ENCODE data around the gene COL6A5. TPM values are rescaled to one million over a fixed set of nuclear protein-coding genes. Genes with fewer than 3 reads are reported as not detected.
"Not testable (repeated sequence)": the region's sequence is repeated elsewhere in the genome, so short reads cannot be mapped to it uniquely, and the experiment has no call there.

COL6A5 gene
- total and polyA plus RNA-seq, 10 of the 15 experiments (the other 5 are each of a cell fraction or from before 2014, with no cell fraction given), result 0.04 to 0.11 TPM; not detected in 8

- Histone ChIP-seq H4K20me1 (ENCODE audit: control insufficient read depth, insufficient read depth) (no peaks in the 10 kb centered on the region), H3K4me2 (ENCODE audit: control insufficient read depth, insufficient read depth) (no peak overlapping the region), H3K9ac (ENCODE audit: control insufficient read depth, insufficient read depth, low read length) (no peak overlapping the region), H3K27me3 (replicated peaks in 1 of 2; ENCODE audit: control insufficient read depth in 2 of 2, insufficient read depth in 2 of 2, low read length in 1 of 2) (peaks cover 0 to 5% of the 10 kb centered on the region in 2 experiments; a peak in 2 of 4 replicates), H3K9me3 (replicated peaks; ENCODE audit: control insufficient read depth, insufficient read depth, low read length) (no peaks in the 10 kb centered on the region), H3K4me3 (no peak overlapping the region), H2AFZ (ENCODE audit: control insufficient read depth, low read depth, low read length) (no peak overlapping the region), H3K79me2 (ENCODE audit: control insufficient read depth, insufficient read depth, low read length) (no peaks in the 10 kb centered on the region), H3K27ac (ENCODE audit: control insufficient read depth, insufficient read depth) (no peak overlapping the region), H3K4me1 (ENCODE audit: control insufficient read depth, insufficient read depth, low read length) (no peaks in the 10 kb centered on the region), H3K36me3 (ENCODE audit: control insufficient read depth in 2 of 2, insufficient read depth in 2 of 2, low read length in 1 of 2) (no peaks in the 10 kb centered on the region)
- intact Hi-C loops (cut with micrococcal nuclease; ENCODE audit: unreplicated experiment) (no loop called here), in situ Hi-C loops (cut with MboI) (no loop called here)
- DNase-seq (ENCODE audit: low read depth, low spot score) (no peak), FAIRE-seq (no peak), ATAC-seq (no peak)
- BruUV-seq (replicated peaks), result no TSS peak
- TF ChIP-seq ZNF384 (IDR thresholded peaks at IDR 0.05; ENCODE audit: borderline replicate concordance, low read depth, low read length) (no peak), NFYA (IDR thresholded peaks at IDR 0.05; ENCODE audit: borderline replicate concordance, low read depth, low read length) (no peak)
- ChIA-PET CTCF (no interaction called here), RAD21 (ENCODE audit: unreplicated experiment) (no interaction called here), SMC1A (ENCODE audit: uncharacterized antibody, unreplicated experiment) (no interaction called here), POLR2A (no interaction called here)
- WGBS (ENCODE audit: insufficient coverage, insufficient replicate concordance, low lambda C conversion rate, missing lambda C conversion rate), result 17% methylated on average over 7 of the region's 7 CpGs
Observed at GRCh38 chr3:130342821-130343661, 2.4 kb upstream of the COL6A5 start.

GRCh38 chr3:130348258-130348657 is 2.8 kb downstream of the COL6A5 start:
- POLR2A ChIA-PET, FAIRE-seq: not testable (repeated sequence)

More at GRCh38 chr3:130348258-130348657, 2.8 kb downstream of the COL6A5 start:
- DNase-seq (ENCODE audit: low read depth, low spot score); CTCF ChIA-PET; ATAC-seq; H3K4me2 ChIP-seq (ENCODE audit: control insufficient read depth, insufficient read depth); in situ Hi-C loops (cut with MboI); H3K9me3 ChIP-seq (replicated peaks; ENCODE audit: control insufficient read depth, insufficient read depth, low read length); H2AFZ ChIP-seq (ENCODE audit: control insufficient read depth, low read depth, low read length); RAD21 ChIA-PET (ENCODE audit: unreplicated experiment); H3K27ac ChIP-seq (ENCODE audit: control insufficient read depth, insufficient read depth); H3K9ac ChIP-seq (ENCODE audit: control insufficient read depth, insufficient read depth, low read length); H4K20me1 ChIP-seq (ENCODE audit: control insufficient read depth, insufficient read depth); SMC1A ChIA-PET (ENCODE audit: uncharacterized antibody, unreplicated experiment); H3K79me2 ChIP-seq (ENCODE audit: control insufficient read depth, insufficient read depth, low read length); H3K4me3 ChIP-seq; intact Hi-C loops (cut with micrococcal nuclease; ENCODE audit: unreplicated experiment); H3K27me3 ChIP-seq (replicated peaks in 1 of 2; ENCODE audit: control insufficient read depth in 2 of 2, insufficient read depth in 2 of 2, low read length in 1 of 2); H3K36me3 ChIP-seq (ENCODE audit: control insufficient read depth in 2 of 2, insufficient read depth in 2 of 2, low read length in 1 of 2); H3K4me1 ChIP-seq (ENCODE audit: control insufficient read depth, insufficient read depth, low read length); BruUV-seq (replicated peaks): not testable (repeated sequence)
- 42% methylated on average over 2 of the region's 2 CpGs for WGBS (ENCODE audit: insufficient coverage, insufficient replicate concordance, low lambda C conversion rate, missing lambda C conversion rate)

Measured in GM12878 (cell line).